Measurements from ENCODE around the gene DLGAP3. TPM values are rescaled to one million over a fixed set of nuclear protein-coding genes. Genes with fewer than 3 reads are reported as not detected.

Gene DLGAP3
- polyA plus RNA-seq, 1 donor from 2014 or later = 2.9 TPM

GRCh38 chr1:34914958-34915357 lies 14.5 kb downstream of the DLGAP3 start:
- no peak overlapping the region for H3K9ac ChIP-seq (ENCODE audit: low read length)
- no peaks in the 10 kb centered on the region for H3F3A ChIP-seq (ENCODE audit: insufficient read depth, low read length, poor library complexity, severe bottlenecking)
- no peaks in the 10 kb centered on the region for H3K36me3 ChIP-seq (ENCODE audit: insufficient read depth, low read length)
- H3K9me2 ChIP-seq (ENCODE audit: insufficient read depth, low read length) = no peaks in the 10 kb centered on the region
- H3K4me3 ChIP-seq (ENCODE audit: low read length) = no peak overlapping the region
- no peak overlapping the region for H3K27ac ChIP-seq (ENCODE audit: low read length)
- no peak overlapping the region for H3K4me2 ChIP-seq (ENCODE audit: low read length)
- no peaks in the 10 kb centered on the region for H3K27me3 ChIP-seq (ENCODE audit: insufficient read depth, low read depth, low read length)
- TF ChIP-seq SMC3 (conservative IDR thresholded peaks at IDR 0.05; ENCODE audit: poor library complexity) (no peak), EZH2 (IDR thresholded peaks at IDR 0.05; ENCODE audit: borderline replicate concordance, insufficient read depth, low read length, poor library complexity, severe bottlenecking) (no peak), TAF1 (IDR thresholded peaks at IDR 0.05; ENCODE audit: low read depth) (no peak), MXI1 (conservative IDR thresholded peaks at IDR 0.05; ENCODE audit: poor library complexity, severe bottlenecking) (no peak), RAD21 (conservative IDR thresholded peaks at IDR 0.05) (no peak), CTCF (IDR thresholded peaks at IDR 0.05; ENCODE audit: poor library complexity, severe bottlenecking) (no peak), POLR2AphosphoS5 (IDR thresholded peaks at IDR 0.05) (no peak), EP300 (conservative IDR thresholded peaks at IDR 0.05; ENCODE audit: poor library complexity, severe bottlenecking) (no peak)
- TF ChIP-seq, protein P1, sequence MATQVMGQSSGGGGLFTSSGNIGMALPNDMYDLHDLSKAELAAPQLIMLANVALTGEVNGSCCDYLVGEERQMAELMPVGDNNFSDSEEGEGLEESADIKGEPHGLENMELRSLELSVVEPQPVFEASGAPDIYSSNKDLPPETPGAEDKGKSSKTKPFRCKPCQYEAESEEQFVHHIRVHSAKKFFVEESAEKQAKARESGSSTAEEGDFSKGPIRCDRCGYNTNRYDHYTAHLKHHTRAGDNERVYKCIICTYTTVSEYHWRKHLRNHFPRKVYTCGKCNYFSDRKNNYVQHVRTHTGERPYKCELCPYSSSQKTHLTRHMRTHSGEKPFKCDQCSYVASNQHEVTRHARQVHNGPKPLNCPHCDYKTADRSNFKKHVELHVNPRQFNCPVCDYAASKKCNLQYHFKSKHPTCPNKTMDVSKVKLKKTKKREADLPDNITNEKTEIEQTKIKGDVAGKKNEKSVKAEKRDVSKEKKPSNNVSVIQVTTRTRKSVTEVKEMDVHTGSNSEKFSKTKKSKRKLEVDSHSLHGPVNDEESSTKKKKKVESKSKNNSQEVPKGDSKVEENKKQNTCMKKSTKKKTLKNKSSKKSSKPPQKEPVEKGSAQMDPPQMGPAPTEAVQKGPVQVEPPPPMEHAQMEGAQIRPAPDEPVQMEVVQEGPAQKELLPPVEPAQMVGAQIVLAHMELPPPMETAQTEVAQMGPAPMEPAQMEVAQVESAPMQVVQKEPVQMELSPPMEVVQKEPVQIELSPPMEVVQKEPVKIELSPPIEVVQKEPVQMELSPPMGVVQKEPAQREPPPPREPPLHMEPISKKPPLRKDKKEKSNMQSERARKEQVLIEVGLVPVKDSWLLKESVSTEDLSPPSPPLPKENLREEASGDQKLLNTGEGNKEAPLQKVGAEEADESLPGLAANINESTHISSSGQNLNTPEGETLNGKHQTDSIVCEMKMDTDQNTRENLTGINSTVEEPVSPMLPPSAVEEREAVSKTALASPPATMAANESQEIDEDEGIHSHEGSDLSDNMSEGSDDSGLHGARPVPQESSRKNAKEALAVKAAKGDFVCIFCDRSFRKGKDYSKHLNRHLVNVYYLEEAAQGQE (IDR thresholded peaks at IDR 0.05; ENCODE audit: borderline replicate concordance) = no peak
- no peaks in the 10 kb centered on the region for H4K20me1 ChIP-seq (ENCODE audit: insufficient read depth)
- no peaks in the 10 kb centered on the region for H3K9me3 ChIP-seq (ENCODE audit: low read length)
- no peaks in the 10 kb centered on the region for H3K79me2 ChIP-seq (replicated peaks; ENCODE audit: insufficient read depth, low read length)
- H2AFZ ChIP-seq (ENCODE audit: low read depth, low read length) = no peak overlapping the region

DNA sequence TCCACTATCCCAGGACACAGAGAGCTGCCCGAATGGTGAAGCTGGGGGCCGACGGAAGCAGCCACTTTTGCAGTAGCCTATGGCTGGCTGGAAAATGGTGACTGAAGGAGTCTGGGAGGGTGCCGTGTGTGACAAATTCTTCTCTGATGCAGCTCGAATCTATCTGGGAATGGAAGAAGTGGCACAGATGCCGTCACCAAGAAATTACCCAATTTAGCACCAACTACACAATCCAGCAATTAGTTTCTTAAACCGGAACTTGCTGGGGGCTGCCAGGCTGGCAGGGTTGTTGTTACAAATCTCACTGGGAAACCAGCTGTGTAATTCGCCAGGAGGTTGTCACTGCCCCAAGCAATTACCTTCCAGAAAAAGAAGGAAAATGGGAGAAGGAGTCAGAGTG lies 18.0 kb downstream of the DLGAP3 start:
- H3K4me3 ChIP-seq (ENCODE audit: low read length) = no peak overlapping the region
- no peaks in the 10 kb centered on the region for H3K79me2 ChIP-seq (replicated peaks; ENCODE audit: insufficient read depth, low read length)
- H3K27ac ChIP-seq (ENCODE audit: low read length) = no peak overlapping the region
- H3K4me2 ChIP-seq (ENCODE audit: low read length) = no peak overlapping the region
- H4K20me1 ChIP-seq (ENCODE audit: insufficient read depth) = no peaks in the 10 kb centered on the region
- no peak for TF ChIP-seq POLR2AphosphoS5 (IDR thresholded peaks at IDR 0.05)
- TF ChIP-seq TAF1 (IDR thresholded peaks at IDR 0.05; ENCODE audit: low read depth) = no peak
- TF ChIP-seq EZH2 (IDR thresholded peaks at IDR 0.05; ENCODE audit: borderline replicate concordance, insufficient read depth, low read length, poor library complexity, severe bottlenecking) = no peak
- TF ChIP-seq CTCF (IDR thresholded peaks at IDR 0.05; ENCODE audit: poor library complexity, severe bottlenecking) = no peak
- TF ChIP-seq, protein P1 (IDR thresholded peaks at IDR 0.05; ENCODE audit: borderline replicate concordance) = no peak
- TF ChIP-seq SMC3 (conservative IDR thresholded peaks at IDR 0.05; ENCODE audit: poor library complexity) = no peak
- TF ChIP-seq MXI1 (conservative IDR thresholded peaks at IDR 0.05; ENCODE audit: poor library complexity, severe bottlenecking) = no peak
- TF ChIP-seq EP300 (conservative IDR thresholded peaks at IDR 0.05; ENCODE audit: poor library complexity, severe bottlenecking) = no peak
- no peaks in the 10 kb centered on the region for H3K27me3 ChIP-seq (ENCODE audit: insufficient read depth, low read depth, low read length)
- H3K9ac ChIP-seq (ENCODE audit: low read length) = no peak overlapping the region
- H3K9me2 ChIP-seq (ENCODE audit: insufficient read depth, low read length) = no peaks in the 10 kb centered on the region
- no peaks in the 10 kb centered on the region for H3K36me3 ChIP-seq (ENCODE audit: insufficient read depth, low read length)
- no peak overlapping the region for H2AFZ ChIP-seq (ENCODE audit: low read depth, low read length)
- no peaks in the 10 kb centered on the region for H3F3A ChIP-seq (ENCODE audit: insufficient read depth, low read length, poor library complexity, severe bottlenecking)
- no peaks in the 10 kb centered on the region for H3K9me3 ChIP-seq (ENCODE audit: low read length)
